HCEC 1CT (cell line): ENCODE data around the gene UBA5.
A peak's percentile ranks its signal among the peaks of the same experiment; 100 is the strongest.

Source experiments
- DNase-seq: peaks from one replicate; pipeline ENCODE4 v3.0.0-alpha.2; 2017

Gene UBA5

GRCh38 chr3:132721479-132722164 is 61.5 kb downstream of the UBA5 start:
- peak; percentile 73 for DNase-seq

GRCh38 chr3:132722165-132723023 is 62.3 kb downstream of the UBA5 start, which contains the start of gene NPHP3:
TSS of gene NPHP3 (minus strand) at chr3:132722409. CDS start at chr3:132722355, 54 bp downstream.
- DNase-seq: peak; percentile 96

- DNase-seq: no peak
Observed at GRCh38 chr3:132723024-132723950, 63.2 kb downstream of the UBA5 start.

- peak; percentile 42 for DNase-seq
Observed at GRCh38 chr3:132726341-132726823, 66.3 kb downstream of the UBA5 start.
